ENCODE results near the gene FRMD4A.

DNA sequence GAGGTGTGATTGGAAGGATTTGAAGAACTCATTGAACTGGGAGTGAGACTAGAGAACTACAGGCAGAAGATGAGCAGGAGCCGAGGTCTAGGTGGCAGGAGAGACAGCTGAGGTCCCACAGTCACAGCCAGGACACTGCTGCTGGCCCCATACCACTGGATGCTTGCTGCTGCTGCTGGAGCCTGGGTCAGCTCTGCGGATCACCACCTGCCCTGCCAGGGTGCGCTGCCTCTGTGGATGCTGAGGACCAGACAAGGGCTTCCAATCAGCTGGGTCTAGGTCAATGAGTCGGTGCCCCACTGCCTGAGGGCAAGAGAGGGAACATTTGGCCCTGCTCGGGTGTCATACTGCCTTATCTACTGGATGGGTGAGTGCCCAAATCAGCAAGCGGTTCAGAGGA, 94.4 kb downstream of the FRMD4A start:
- no peak for TF ChIP-seq EZH2 (IDR thresholded peaks at IDR 0.05; ENCODE audit: insufficient read depth, poor library complexity, severe bottlenecking)
- no peak for TF ChIP-seq EZH2phosphoT487 (IDR thresholded peaks at IDR 0.05; ENCODE audit: insufficient read depth, low read depth)
